NCI-H187 treated with DMSO at 0.1 percent for 48 hours (cell line): ENCODE results near the gene CDCA5.

Source experiments
- DNase-seq: peaks from one replicate; lab custom pipeline; 2025; lab: John Stamatoyannopoulos, UW

Gene CDCA5

GRCh38 chr11:65083834-65084597, at the start of gene CDCA5, which contains the start of gene ZFPL1:
Gene CDCA5, minus strand, starts transcription at chr11:65084040. Its CDS starts 62 bp downstream, at chr11:65083978.
Gene ZFPL1, plus strand, starts transcription at chr11:65084222. Its CDS starts 477 bp downstream, at chr11:65084699.
- peak; percentile 89 for DNase-seq

GRCh38 chr11:65132988-65133700, 49.3 kb upstream of the CDCA5 start:
- no peak for DNase-seq

GRCh38 chr11:65132238-65132987, 48.6 kb upstream of the CDCA5 start:
- no peak for DNase-seq

- no peak for DNase-seq
These were observed 48.0 kb upstream of the CDCA5 start for GRCh38 chr11:65131895-65132237.

- no peak for DNase-seq
These were observed 47.6 kb upstream of the CDCA5 start for GRCh38 chr11:65131417-65131776.

GRCh38 chr11:65130631-65131416, 47.0 kb upstream of the CDCA5 start:
- DNase-seq = no peak

- DNase-seq = no peak
These were observed 46.0 kb upstream of the CDCA5 start for GRCh38 chr11:65129649-65130441.

- no peak for DNase-seq
These were observed 44.6 kb upstream of the CDCA5 start for GRCh38 chr11:65128182-65129145.

GRCh38 chr11:65127473-65128181, 43.8 kb upstream of the CDCA5 start:
- DNase-seq = no peak

- DNase-seq = no peak
These were observed 42.9 kb upstream of the CDCA5 start for GRCh38 chr11:65126624-65127274.

- DNase-seq = no peak
These were observed 41.6 kb upstream of the CDCA5 start for GRCh38 chr11:65125197-65126056.

- no peak for DNase-seq
These were observed 40.8 kb upstream of the CDCA5 start for GRCh38 chr11:65124480-65125196.

- DNase-seq = peak; percentile 83
These were observed 38.2 kb upstream of the CDCA5 start, which contains the start of the genes FAU and MRPL49 for GRCh38 chr11:65121865-65122696. Gene FAU, minus strand, starts transcription at chr11:65122134. Its CDS starts 321 bp downstream, at chr11:65121813. Gene MRPL49, plus strand, starts transcription at chr11:65122321. Its CDS starts 26 bp downstream, at chr11:65122347.

GRCh38 chr11:65121447-65121864, 37.6 kb upstream of the CDCA5 start:
- no peak for DNase-seq

GRCh38 chr11:65120831-65121230, 37.0 kb upstream of the CDCA5 start:
- DNase-seq = no peak

- no peak for DNase-seq
These were observed 35.8 kb upstream of the CDCA5 start for GRCh38 chr11:65119670-65119995.
